Immature natural killer cell (primary cell): ENCODE data around the gene DIP2C. TPM values are rescaled to one million over a fixed set of nuclear protein-coding genes. Genes with fewer than 3 reads are reported as not detected.
"Not testable (repeated sequence)": the region's sequence is repeated elsewhere in the genome, so short reads cannot be mapped to it uniquely, and the experiment has no call there.

Experiments used
- DNase-seq, 3 donors: peaks; one replicate each; pipeline ENCODE4 v3.0.0; 2022; ENCODE audit warnings: mixed read lengths in 1 of 3
- H3K27ac Mint-ChIP-seq, 6 donors: one replicate each; pipeline ENCODE4 v1.8.0; 2020; ENCODE audit warnings: mixed read lengths in 6 of 6, mild to moderate bottlenecking in 5 of 6, inconsistent platforms in 4 of 6, moderate library complexity in 3 of 6
- H3K27me3 Mint-ChIP-seq, 3 donors: one replicate each; pipeline ENCODE4 v1.8.0; 2020 to 2021; ENCODE audit warnings: low read depth in 3 of 3, mild to moderate bottlenecking in 3 of 3, mixed read lengths in 3 of 3, moderate library complexity in 3 of 3, inconsistent platforms in 1 of 3
- H3K36me3 Mint-ChIP-seq, 3 donors: one replicate each; pipeline ENCODE4 v1.8.0; 2020; ENCODE audit warnings: mixed read lengths in 3 of 3, inconsistent platforms in 2 of 3, mild to moderate bottlenecking in 2 of 3
- H3K4me1 Mint-ChIP-seq, 2 donors: one replicate each; pipeline ENCODE4 v1.8.0; 2020; ENCODE audit warnings: inconsistent platforms in 2 of 2, mild to moderate bottlenecking in 2 of 2, mixed read lengths in 2 of 2, moderate library complexity in 1 of 2
- H3K4me3 Mint-ChIP-seq, 5 donors: one replicate each; pipeline ENCODE4 v1.8.0; 2020; ENCODE audit warnings: mild to moderate bottlenecking in 5 of 5, mixed read lengths in 5 of 5, inconsistent platforms in 3 of 5, moderate library complexity in 3 of 5
- H3K9me3 Mint-ChIP-seq, 6 donors: one replicate each; pipeline ENCODE4 v1.8.0; 2020; ENCODE audit warnings: mild to moderate bottlenecking in 6 of 6, mixed read lengths in 6 of 6, inconsistent platforms in 4 of 6, moderate library complexity in 3 of 6
- polyA plus RNA-seq, 3 donors: library from polyadenylated mRNA; unstranded; fragments of 300-500 nt; fragmentation: Illumina TruSeq; gene quantifications; one replicate each; pipeline ENCODE4 v1.2.3, GENCODE V29; 2021

The DIP2C gene
- polyA plus RNA-seq, 3 donors from 2014 or later, result 0.06 to 0.41 TPM; not detected in 1

GRCh38 chr10:323651-324293 is 365.7 kb downstream of the DIP2C start:
- Mint-ChIP-seq H3K36me3 (peaks cover 0 to 11% (median 0%) of the 10 kb centered on the region in 3 donors), H3K9me3 (no peaks in the 10 kb centered on the region), H3K27ac (peak overlapping the region; percentile 55 to 85 (median 80)), H3K4me1 (peaks cover 19 to 29% of the 10 kb centered on the region in 2 donors), H3K4me3 (peak overlapping the region; percentile 60 to 85 (median 81)), H3K27me3 (peaks cover 0 to 3% (median 0%) of the 10 kb centered on the region in 3 donors)
- DNase-seq, result peak; percentile 37 to 70 (median 43)

- H3K4me1 Mint-ChIP-seq, result peaks cover 19 to 25% of the 10 kb centered on the region in 2 donors
- not testable (repeated sequence) for DNase-seq, H3K27ac Mint-ChIP-seq, H3K9me3 Mint-ChIP-seq, H3K27me3 Mint-ChIP-seq, H3K4me3 Mint-ChIP-seq
- H3K36me3 Mint-ChIP-seq, result peaks cover 0 to 11% (median 0%) of the 10 kb centered on the region in 3 donors
Observed at GRCh38 chr10:323046-323445, 366.4 kb downstream of the DIP2C start.

GRCh38 chr10:320771-321170 is 368.7 kb downstream of the DIP2C start:
- peaks cover 19 to 25% of the 10 kb centered on the region in 2 donors for H3K4me1 Mint-ChIP-seq
- no peak overlapping the region for H3K4me3 Mint-ChIP-seq
- peaks cover 0 to 2% (median 0%) of the 10 kb centered on the region in 3 donors for H3K27me3 Mint-ChIP-seq
- peaks cover 0 to 11% (median 4%) of the 10 kb centered on the region in 3 donors for H3K36me3 Mint-ChIP-seq
- H3K9me3 Mint-ChIP-seq, result no peaks in the 10 kb centered on the region
- DNase-seq, result no peak
- H3K27ac Mint-ChIP-seq, result peak overlapping the region in 2 of 6 donors; percentile 65 to 73

GRCh38 chr10:317926-318325 is 371.5 kb downstream of the DIP2C start:
- Mint-ChIP-seq H3K27ac (no peak overlapping the region), H3K36me3 (peaks cover 0 to 14% (median 4%) of the 10 kb centered on the region in 3 donors), H3K9me3 (no peaks in the 10 kb centered on the region), H3K27me3 (peaks cover 0 to 1% (median 0%) of the 10 kb centered on the region in 3 donors), H3K4me3 (no peak overlapping the region), H3K4me1 (peaks cover 16 to 17% of the 10 kb centered on the region in 2 donors)
- no peak for DNase-seq

- H3K27me3 Mint-ChIP-seq, result peaks cover 0 to 1% (median 0%) of the 10 kb centered on the region in 3 donors
- peak overlapping the region in 1 of 6 donors; percentile 28 for H3K27ac Mint-ChIP-seq
- peaks cover 16 to 17% of the 10 kb centered on the region in 2 donors for H3K4me1 Mint-ChIP-seq
- H3K9me3 Mint-ChIP-seq, result no peaks in the 10 kb centered on the region
- no peak overlapping the region for H3K4me3 Mint-ChIP-seq
- peaks cover 0 to 14% (median 4%) of the 10 kb centered on the region in 3 donors for H3K36me3 Mint-ChIP-seq
- no peak for DNase-seq
Observed at GRCh38 chr10:317271-317769, 372.1 kb downstream of the DIP2C start.

GRCh38 chr10:316390-316789 is 373.1 kb downstream of the DIP2C start:
- peaks cover 16 to 17% of the 10 kb centered on the region in 2 donors for H3K4me1 Mint-ChIP-seq
- H3K27me3 Mint-ChIP-seq, result peaks cover 0 to 1% (median 0%) of the 10 kb centered on the region in 3 donors
- H3K27ac Mint-ChIP-seq, result peak overlapping the region in 1 of 6 donors; percentile 70
- peaks cover 0 to 14% (median 4%) of the 10 kb centered on the region in 3 donors for H3K36me3 Mint-ChIP-seq
- no peak overlapping the region for H3K4me3 Mint-ChIP-seq
- DNase-seq, result no peak
- no peaks in the 10 kb centered on the region for H3K9me3 Mint-ChIP-seq

- peaks cover 0 to 8% (median 6%) of the 10 kb centered on the region in 3 donors for H3K36me3 Mint-ChIP-seq
- H3K4me1 Mint-ChIP-seq, result peaks cover 16 to 17% of the 10 kb centered on the region in 2 donors
- H3K4me3 Mint-ChIP-seq, result peak overlapping the region in 3 of 5 donors; percentile 18 to 51 (median 49)
- no peaks in the 10 kb centered on the region for H3K9me3 Mint-ChIP-seq
- DNase-seq, result no peak
- peak overlapping the region in 5 of 6 donors; percentile 43 to 83 (median 67) for H3K27ac Mint-ChIP-seq
- peaks cover 0 to 3% (median 1%) of the 10 kb centered on the region in 3 donors for H3K27me3 Mint-ChIP-seq
Observed at GRCh38 chr10:314871-315270, 374.6 kb downstream of the DIP2C start.

GRCh38 chr10:314381-314780 is 375.1 kb downstream of the DIP2C start:
- peaks cover 16 to 17% of the 10 kb centered on the region in 2 donors for H3K4me1 Mint-ChIP-seq
- H3K36me3 Mint-ChIP-seq, result peaks cover 0 to 8% (median 2%) of the 10 kb centered on the region in 3 donors
- DNase-seq, result no peak
- peak overlapping the region in 4 of 6 donors; percentile 43 to 83 (median 60) for H3K27ac Mint-ChIP-seq
- H3K9me3 Mint-ChIP-seq, result no peaks in the 10 kb centered on the region
- H3K27me3 Mint-ChIP-seq, result peaks cover 0 to 3% (median 1%) of the 10 kb centered on the region in 3 donors
- peak overlapping the region in 1 of 5 donors; percentile 18 for H3K4me3 Mint-ChIP-seq

- Mint-ChIP-seq H3K27me3 (peaks cover 0 to 3% (median 1%) of the 10 kb centered on the region in 3 donors), H3K9me3 (no peaks in the 10 kb centered on the region), H3K4me3 (no peak overlapping the region), H3K4me1 (peaks cover 16 to 21% of the 10 kb centered on the region in 2 donors), H3K36me3 (peaks cover 0 to 5% (median 2%) of the 10 kb centered on the region in 3 donors), H3K27ac (no peak overlapping the region)
- DNase-seq, result no peak
Observed at GRCh38 chr10:311901-312665, 377.4 kb downstream of the DIP2C start.

GRCh38 chr10:310976-311639 is 378.4 kb downstream of the DIP2C start:
- Mint-ChIP-seq H3K27me3 (peaks cover 0 to 3% (median 1%) of the 10 kb centered on the region in 3 donors), H3K4me1 (peaks cover 16 to 21% of the 10 kb centered on the region in 2 donors), H3K4me3 (no peak overlapping the region), H3K9me3 (no peaks in the 10 kb centered on the region), H3K36me3 (peaks cover 0 to 5% (median 2%) of the 10 kb centered on the region in 3 donors), H3K27ac (no peak overlapping the region)
- no peak for DNase-seq

GRCh38 chr10:310371-310770 is 379.1 kb downstream of the DIP2C start:
- Mint-ChIP-seq H3K4me1 (peaks cover 12 to 18% of the 10 kb centered on the region in 2 donors), H3K27me3 (peaks cover 0 to 3% (median 0%) of the 10 kb centered on the region in 3 donors), H3K9me3 (no peaks in the 10 kb centered on the region), H3K4me3 (no peak overlapping the region), H3K36me3 (peaks cover 0 to 5% (median 0%) of the 10 kb centered on the region in 3 donors), H3K27ac (peak overlapping the region in 2 of 6 donors; percentile 52 to 78)
- no peak for DNase-seq

GRCh38 chr10:308572-309085 is 380.8 kb downstream of the DIP2C start:
- Mint-ChIP-seq H3K27me3 (peaks cover 0 to 3% (median 1%) of the 10 kb centered on the region in 3 donors), H3K4me1 (peaks cover 0 to 4% of the 10 kb centered on the region in 2 donors), H3K27ac (peak overlapping the region in 1 of 6 donors; percentile 37), H3K9me3 (no peaks in the 10 kb centered on the region), H3K4me3 (no peak overlapping the region), H3K36me3 (peaks cover 0 to 5% (median 3%) of the 10 kb centered on the region in 3 donors)
- no peak for DNase-seq

- H3K4me1 Mint-ChIP-seq, result peaks cover 0 to 4% of the 10 kb centered on the region in 2 donors
- no peak for DNase-seq
- H3K9me3 Mint-ChIP-seq, result no peaks in the 10 kb centered on the region
- H3K36me3 Mint-ChIP-seq, result peaks cover 0 to 5% (median 3%) of the 10 kb centered on the region in 3 donors
- peak overlapping the region in 2 of 6 donors; percentile 18 to 37 for H3K27ac Mint-ChIP-seq
- no peak overlapping the region for H3K4me3 Mint-ChIP-seq
- peaks cover 0 to 3% (median 1%) of the 10 kb centered on the region in 3 donors for H3K27me3 Mint-ChIP-seq
Observed at GRCh38 chr10:308101-308500, 381.4 kb downstream of the DIP2C start.
